BE2C (cell line): ENCODE results near the gene DRC7. TPM values are rescaled to one million over a fixed set of nuclear protein-coding genes. Genes with fewer than 3 reads are reported as not detected.
A peak's percentile ranks its signal among the peaks of the same experiment; 100 is the strongest.

Experiments
- DNase-seq: peaks from one replicate; pipeline ENCODE4 v3.0.0-alpha.2; 2020
- H3K27me3 ChIP-seq: fragments of 250-450 bp; sonication (Bioruptor Pico); 2 replicates; pipeline ENCODE4 v1.5.1; 2020; ENCODE audit warnings: mild to moderate bottlenecking
- H3K36me3 ChIP-seq: fragments of 250-450 bp; sonication (Bioruptor Pico); 2 replicates; pipeline ENCODE4 v1.5.1; 2020; ENCODE audit warnings: mild to moderate bottlenecking
- H3K4me1 ChIP-seq: fragments of 250-450 bp; sonication (Bioruptor Pico); 2 replicates; pipeline ENCODE4 v1.5.1; 2020
- H3K4me3 ChIP-seq: 2 replicates; pipeline ENCODE4 v1.5.1; 2011; ENCODE audit warnings: low read depth, low read length
- H3K9me3 ChIP-seq: fragments of 250-450 bp; sonication (Bioruptor Pico); 2 replicates; pipeline ENCODE4 v1.5.1; 2020
- CTCF ChIP-seq: IDR thresholded peaks from 2 replicates; pipeline ENCODE4 v1.5.1; 2012; ENCODE audit warnings: mild to moderate bottlenecking, low read depth, low read length
- polyA plus RNA-seq: library from polyadenylated mRNA; unstranded; fragments of >200 nt; gene quantifications from one replicate; pipeline ENCODE4 v1.2.1, GENCODE V29; 2012; ENCODE audit warnings: low read depth, missing spikeins; ENCODE audit not compliant: insufficient read length, insufficient read depth

The DRC7 gene
- polyA plus RNA-seq = not detected

- H3K27me3 ChIP-seq = no peaks in the 10 kb centered on the region
- H3K4me1 ChIP-seq = no peaks in the 10 kb centered on the region
- TF ChIP-seq CTCF = no peak
- H3K9me3 ChIP-seq = no peaks in the 10 kb centered on the region
- H3K36me3 ChIP-seq = no peaks in the 10 kb centered on the region
- peak; percentile 73 for DNase-seq
- peak within 1 kb of the TSS; percentile 42 for H3K4me3 ChIP-seq
These were observed at the start of gene DRC7 for GRCh38 chr16:57694725-57695679. Gene DRC7 (plus strand): TSS chr16:57694806. CDS start chr16:57697950, 3,144 bp downstream.

GRCh38 chr16:57645169-57645568, 49.4 kb upstream of the DRC7 start:
- H3K27me3 ChIP-seq = no peaks in the 10 kb centered on the region
- no peaks in the 10 kb centered on the region for H3K4me1 ChIP-seq
- no peak for DNase-seq
- H3K9me3 ChIP-seq = no peaks in the 10 kb centered on the region
- H3K36me3 ChIP-seq = no peaks in the 10 kb centered on the region
- TF ChIP-seq CTCF = no peak
- no peak overlapping the region for H3K4me3 ChIP-seq

- Histone ChIP-seq H3K27me3 (no peaks in the 10 kb centered on the region), H3K9me3 (no peaks in the 10 kb centered on the region), H3K4me3 (no peak overlapping the region), H3K4me1 (no peaks in the 10 kb centered on the region), H3K36me3 (no peaks in the 10 kb centered on the region)
- DNase-seq = peak; percentile 32
- no peak for TF ChIP-seq CTCF
These were observed 48.8 kb upstream of the DRC7 start for GRCh38 chr16:57645691-57646387.

- no peak for TF ChIP-seq CTCF
- H3K36me3 ChIP-seq = no peaks in the 10 kb centered on the region
- peak; percentile 36 for DNase-seq
- H3K4me3 ChIP-seq = no peak overlapping the region
- no peaks in the 10 kb centered on the region for H3K27me3 ChIP-seq
- H3K9me3 ChIP-seq = no peaks in the 10 kb centered on the region
- no peaks in the 10 kb centered on the region for H3K4me1 ChIP-seq
These were observed 48.1 kb upstream of the DRC7 start for GRCh38 chr16:57646388-57647039.

- DNase-seq = no peak
- H3K9me3 ChIP-seq = no peaks in the 10 kb centered on the region
- no peaks in the 10 kb centered on the region for H3K4me1 ChIP-seq
- H3K36me3 ChIP-seq = no peaks in the 10 kb centered on the region
- H3K27me3 ChIP-seq = no peaks in the 10 kb centered on the region
- no peak for TF ChIP-seq CTCF
- no peak overlapping the region for H3K4me3 ChIP-seq
These were observed 47.3 kb upstream of the DRC7 start for GRCh38 chr16:57647136-57647875.
